SK-N-SH treated with all-trans-retinoic acid at 6 μM for 48 hours (cell line): ENCODE results near the gene TMOD3.

ENCODE experiments used
- ATAC-seq: fragments of 200-7000 bp; cut with Tn5 transposase; 3 replicates; pipeline ENCODE4 v1.9.1; 2020; ENCODE audit warnings: mild to moderate bottlenecking, moderate library complexity
- ARNTL ChIP-seq: fragments of 450-650 bp; formaldehyde crosslinking; IDR thresholded peaks from 2 replicates; pipeline ENCODE4 v1.5.0; 2020; ENCODE audit warnings: low read depth, mild to moderate bottlenecking, moderate library complexity, borderline replicate concordance
- BACH2 ChIP-seq: fragments of 250-450 bp; sonication (Bioruptor Pico); IDR thresholded peaks from 2 replicates; pipeline ENCODE4 v1.9.0; 2021; ENCODE audit warnings: mild to moderate bottlenecking, borderline replicate concordance
- GLIS3 ChIP-seq: fragments of 250-450 bp; sonication (Bioruptor Pico); IDR thresholded peaks from 2 replicates; pipeline ENCODE4 v1.5.0; 2020; ENCODE audit warnings: mild to moderate bottlenecking, moderate library complexity
- ISL1 ChIP-seq: fragments of 250-450 bp; sonication (Bioruptor Pico); IDR thresholded peaks from 2 replicates; pipeline ENCODE4 v2.1.2; 2022; ENCODE audit warnings: mild to moderate bottlenecking, moderate library complexity
- OSR1 ChIP-seq: fragments of 250-450 bp; sonication (Bioruptor Pico); IDR thresholded peaks from 2 replicates; pipeline ENCODE4 v1.8.0; 2022; ENCODE audit warnings: moderate library complexity, mild to moderate bottlenecking, inconsistent platforms
- PPARA ChIP-seq: fragments of 250-450 bp; sonication (Bioruptor Pico); IDR thresholded peaks from 2 replicates; pipeline ENCODE4 v1.5.0; 2020; ENCODE audit warnings: mild to moderate bottlenecking, borderline replicate concordance
- RARB ChIP-seq: fragments of 250-450 bp; sonication (Bioruptor Pico); IDR thresholded peaks from 2 replicates; pipeline ENCODE4 v1.8.0; 2021; ENCODE audit warnings: mild to moderate bottlenecking, moderate library complexity
- SNAI2 ChIP-seq: fragments of 250-450 bp; sonication (Bioruptor Pico); IDR thresholded peaks from 2 replicates; pipeline ENCODE4 v1.5.0; 2020; ENCODE audit warnings: mild to moderate bottlenecking, moderate library complexity
- TCF4 ChIP-seq: fragments of 250-450 bp; sonication (Bioruptor Pico); IDR thresholded peaks from 2 replicates; pipeline ENCODE4 v1.8.0; 2021; ENCODE audit warnings: mild to moderate bottlenecking, moderate library complexity, borderline replicate concordance
- ZC3H10 ChIP-seq: fragments of 250-450 bp; sonication (Bioruptor Pico); IDR thresholded peaks from 2 replicates; pipeline ENCODE4 v1.5.1; 2021; ENCODE audit warnings: mild to moderate bottlenecking, moderate library complexity
- ZFP30 ChIP-seq: fragments of 450-650 bp; formaldehyde crosslinking; IDR thresholded peaks from 2 replicates; pipeline ENCODE4 v1.5.0; 2022; ENCODE audit warnings: mild to moderate bottlenecking, moderate library complexity
- ZNF565 ChIP-seq: fragments of 450-650 bp; formaldehyde crosslinking; conservative IDR thresholded peaks from 2 replicates; pipeline ENCODE4 v1.5.0; 2020; ENCODE audit warnings: low read depth, mild to moderate bottlenecking, moderate library complexity
- ZNF8 ChIP-seq: fragments of 450-650 bp; formaldehyde crosslinking; IDR thresholded peaks from 2 replicates; pipeline ENCODE4 v1.5.0; 2020; ENCODE audit warnings: mild to moderate bottlenecking, moderate library complexity
- TF ChIP-seq, protein P1 (sequence below): fragments of 250-450 bp; sonication (Bioruptor Pico); IDR thresholded peaks from 2 replicates; pipeline ENCODE4 v1.5.0; 2020; ENCODE audit warnings: mild to moderate bottlenecking, moderate library complexity
- TF ChIP-seq, protein P2 (sequence below): fragments of 250-450 bp; sonication (Bioruptor Pico); IDR thresholded peaks from 2 replicates; pipeline ENCODE4 v1.8.0; 2021; ENCODE audit warnings: low read depth, mild to moderate bottlenecking, moderate library complexity, borderline replicate concordance
- TF ChIP-seq, protein P3 (sequence below): fragments of 250-450 bp; sonication (Bioruptor Pico); IDR thresholded peaks from 2 replicates; pipeline ENCODE4 v1.5.1; 2020; ENCODE audit warnings: low read depth, mild to moderate bottlenecking, moderate library complexity
- TF ChIP-seq, protein P4 (sequence below): fragments of 250-450 bp; sonication (Bioruptor Pico); IDR thresholded peaks from 2 replicates; pipeline ENCODE4 v1.5.1; 2021; ENCODE audit warnings: mild to moderate bottlenecking, moderate library complexity

Gene TMOD3

DNA sequence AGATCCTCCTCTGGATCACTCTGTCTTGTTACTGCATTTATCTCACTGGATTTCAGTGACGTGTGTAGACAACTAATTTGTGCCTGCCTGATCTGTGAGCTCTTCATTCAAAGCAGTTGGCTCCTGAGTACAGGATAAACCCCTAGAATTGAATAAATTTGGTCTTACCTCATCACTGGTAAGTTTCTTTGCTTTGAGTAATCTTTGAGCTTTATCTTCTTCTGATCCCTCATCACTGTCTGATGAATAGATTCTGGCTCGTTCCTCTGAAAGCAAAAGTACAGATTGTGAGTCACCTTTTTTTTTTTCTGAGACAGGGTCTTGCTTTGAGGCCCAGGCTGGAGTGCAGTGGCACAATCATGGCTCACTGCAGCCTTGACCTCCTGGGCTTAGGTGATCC, 117.7 kb downstream of the TMOD3 start (continued):
- TF ChIP-seq, protein P1, sequence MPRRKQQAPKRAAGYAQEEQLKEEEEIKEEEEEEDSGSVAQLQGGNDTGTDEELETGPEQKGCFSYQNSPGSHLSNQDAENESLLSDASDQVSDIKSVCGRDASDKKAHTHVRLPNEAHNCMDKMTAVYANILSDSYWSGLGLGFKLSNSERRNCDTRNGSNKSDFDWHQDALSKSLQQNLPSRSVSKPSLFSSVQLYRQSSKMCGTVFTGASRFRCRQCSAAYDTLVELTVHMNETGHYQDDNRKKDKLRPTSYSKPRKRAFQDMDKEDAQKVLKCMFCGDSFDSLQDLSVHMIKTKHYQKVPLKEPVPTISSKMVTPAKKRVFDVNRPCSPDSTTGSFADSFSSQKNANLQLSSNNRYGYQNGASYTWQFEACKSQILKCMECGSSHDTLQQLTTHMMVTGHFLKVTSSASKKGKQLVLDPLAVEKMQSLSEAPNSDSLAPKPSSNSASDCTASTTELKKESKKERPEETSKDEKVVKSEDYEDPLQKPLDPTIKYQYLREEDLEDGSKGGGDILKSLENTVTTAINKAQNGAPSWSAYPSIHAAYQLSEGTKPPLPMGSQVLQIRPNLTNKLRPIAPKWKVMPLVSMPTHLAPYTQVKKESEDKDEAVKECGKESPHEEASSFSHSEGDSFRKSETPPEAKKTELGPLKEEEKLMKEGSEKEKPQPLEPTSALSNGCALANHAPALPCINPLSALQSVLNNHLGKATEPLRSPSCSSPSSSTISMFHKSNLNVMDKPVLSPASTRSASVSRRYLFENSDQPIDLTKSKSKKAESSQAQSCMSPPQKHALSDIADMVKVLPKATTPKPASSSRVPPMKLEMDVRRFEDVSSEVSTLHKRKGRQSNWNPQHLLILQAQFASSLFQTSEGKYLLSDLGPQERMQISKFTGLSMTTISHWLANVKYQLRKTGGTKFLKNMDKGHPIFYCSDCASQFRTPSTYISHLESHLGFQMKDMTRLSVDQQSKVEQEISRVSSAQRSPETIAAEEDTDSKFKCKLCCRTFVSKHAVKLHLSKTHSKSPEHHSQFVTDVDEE (CRISPR knock-in tag), result no peak
- TF ChIP-seq, all 23 proteins: peak for 0

DNA sequence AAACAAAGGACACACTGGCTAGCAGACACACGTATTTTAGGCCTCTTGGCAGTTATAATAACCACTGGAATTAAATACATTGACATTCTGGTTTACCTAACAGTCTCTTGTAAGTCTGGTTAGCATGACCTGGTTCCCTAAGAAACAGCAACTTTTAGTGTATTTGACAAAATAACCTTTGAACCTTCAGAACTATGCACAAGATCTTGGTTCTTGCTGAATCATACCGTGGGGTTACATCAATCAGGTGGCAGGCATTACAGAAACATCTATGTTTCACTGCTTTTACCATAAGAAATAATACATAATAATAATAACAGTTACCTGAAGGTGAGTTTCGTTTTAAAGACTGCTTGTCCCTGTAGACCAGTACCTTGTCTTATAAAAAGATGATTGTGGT, 123.4 kb downstream of the TMOD3 start:
- TF ChIP-seq BACH2 (no peak), ZFP30 (CRISPR knock-in tag) (no peak), SNAI2 (CRISPR knock-in tag) (no peak), RARB (CRISPR knock-in tag) (no peak), TCF4 (CRISPR knock-in tag) (no peak), GLIS3 (no peak), ISL1 (no peak), ARNTL (CRISPR knock-in tag) (no peak), ZNF8 (no peak), ZNF565 (no peak)
- TF ChIP-seq, protein P1 (CRISPR knock-in tag), result no peak
- TF ChIP-seq, protein P2, sequence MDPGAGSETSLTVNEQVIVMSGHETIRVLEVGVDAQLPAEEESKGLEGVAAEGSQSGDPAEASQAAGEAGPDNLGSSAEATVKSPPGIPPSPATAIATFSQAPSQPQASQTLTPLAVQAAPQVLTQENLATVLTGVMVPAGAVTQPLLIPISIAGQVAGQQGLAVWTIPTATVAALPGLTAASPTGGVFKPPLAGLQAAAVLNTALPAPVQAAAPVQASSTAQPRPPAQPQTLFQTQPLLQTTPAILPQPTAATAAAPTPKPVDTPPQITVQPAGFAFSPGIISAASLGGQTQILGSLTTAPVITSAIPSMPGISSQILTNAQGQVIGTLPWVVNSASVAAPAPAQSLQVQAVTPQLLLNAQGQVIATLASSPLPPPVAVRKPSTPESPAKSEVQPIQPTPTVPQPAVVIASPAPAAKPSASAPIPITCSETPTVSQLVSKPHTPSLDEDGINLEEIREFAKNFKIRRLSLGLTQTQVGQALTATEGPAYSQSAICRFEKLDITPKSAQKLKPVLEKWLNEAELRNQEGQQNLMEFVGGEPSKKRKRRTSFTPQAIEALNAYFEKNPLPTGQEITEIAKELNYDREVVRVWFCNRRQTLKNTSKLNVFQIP, result no peak
- no peak for ATAC-seq

DNA sequence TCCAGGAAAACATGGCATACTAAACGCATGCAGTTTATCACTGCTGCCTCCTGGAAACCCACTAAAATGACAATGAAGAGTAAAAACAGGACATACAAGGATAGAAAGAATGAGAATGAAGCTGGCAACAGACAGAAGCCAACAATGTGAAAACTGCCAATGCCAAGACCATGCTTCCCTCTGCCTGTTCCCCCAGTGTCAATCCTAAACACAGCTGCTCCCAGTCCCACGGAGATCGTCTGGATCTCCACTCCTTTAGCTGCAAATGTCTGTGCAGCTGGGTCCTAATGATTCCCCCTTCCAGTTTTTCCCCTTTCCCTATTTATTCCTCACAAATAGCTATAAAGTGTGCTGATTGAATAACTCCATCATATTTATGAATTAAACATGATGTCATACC, 126.1 kb downstream of the TMOD3 start:
- no peak for ATAC-seq
- no peak for TF ChIP-seq SNAI2 (CRISPR knock-in tag)
- no peak for TF ChIP-seq ISL1
- TF ChIP-seq, protein P3, sequence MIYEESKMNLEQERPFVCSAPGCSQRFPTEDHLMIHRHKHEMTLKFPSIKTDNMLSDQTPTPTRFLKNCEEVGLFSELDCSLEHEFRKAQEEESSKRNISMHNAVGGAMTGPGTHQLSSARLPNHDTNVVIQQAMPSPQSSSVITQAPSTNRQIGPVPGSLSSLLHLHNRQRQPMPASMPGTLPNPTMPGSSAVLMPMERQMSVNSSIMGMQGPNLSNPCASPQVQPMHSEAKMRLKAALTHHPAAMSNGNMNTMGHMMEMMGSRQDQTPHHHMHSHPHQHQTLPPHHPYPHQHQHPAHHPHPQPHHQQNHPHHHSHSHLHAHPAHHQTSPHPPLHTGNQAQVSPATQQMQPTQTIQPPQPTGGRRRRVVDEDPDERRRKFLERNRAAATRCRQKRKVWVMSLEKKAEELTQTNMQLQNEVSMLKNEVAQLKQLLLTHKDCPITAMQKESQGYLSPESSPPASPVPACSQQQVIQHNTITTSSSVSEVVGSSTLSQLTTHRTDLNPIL, result no peak
- no peak for TF ChIP-seq PPARA (CRISPR knock-in tag)
- TF ChIP-seq ZNF8, result no peak
- TF ChIP-seq ZNF565, result no peak
- no peak for TF ChIP-seq ZFP30 (CRISPR knock-in tag)
- TF ChIP-seq OSR1 (CRISPR knock-in tag), result no peak
- TF ChIP-seq, protein P2, result no peak
- TF ChIP-seq, protein P4, sequence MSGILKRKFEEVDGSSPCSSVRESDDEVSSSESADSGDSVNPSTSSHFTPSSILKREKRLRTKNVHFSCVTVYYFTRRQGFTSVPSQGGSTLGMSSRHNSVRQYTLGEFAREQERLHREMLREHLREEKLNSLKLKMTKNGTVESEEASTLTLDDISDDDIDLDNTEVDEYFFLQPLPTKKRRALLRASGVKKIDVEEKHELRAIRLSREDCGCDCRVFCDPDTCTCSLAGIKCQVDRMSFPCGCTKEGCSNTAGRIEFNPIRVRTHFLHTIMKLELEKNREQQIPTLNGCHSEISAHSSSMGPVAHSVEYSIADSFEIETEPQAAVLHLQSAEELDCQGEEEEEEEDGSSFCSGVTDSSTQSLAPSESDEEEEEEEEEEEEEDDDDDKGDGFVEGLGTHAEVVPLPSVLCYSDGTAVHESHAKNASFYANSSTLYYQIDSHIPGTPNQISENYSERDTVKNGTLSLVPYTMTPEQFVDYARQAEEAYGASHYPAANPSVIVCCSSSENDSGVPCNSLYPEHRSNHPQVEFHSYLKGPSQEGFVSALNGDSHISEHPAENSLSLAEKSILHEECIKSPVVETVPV, result no peak
- no peak for TF ChIP-seq ARNTL (CRISPR knock-in tag)
- TF ChIP-seq TCF4 (CRISPR knock-in tag), result no peak
- no peak for TF ChIP-seq ZC3H10 (CRISPR knock-in tag)
